HepG2 (cell line): ENCODE measurements around the gene GUCY1A1.

Experiments
- ATF2 ChIP-seq: sonication (generic); formaldehyde crosslinking; IDR thresholded peaks from 2 replicates; pipeline ENCODE4 v1.4.0; 2020; ENCODE audit warnings: missing genetic modification reagents
- CTCF ChIP-seq: sonication (generic); formaldehyde crosslinking; IDR thresholded peaks from 2 replicates; pipeline ENCODE4 v1.5.0; 2020; ENCODE audit warnings: mild to moderate bottlenecking, missing genetic modification reagents, moderate library complexity
- ESRRA ChIP-seq: sonication (generic); formaldehyde crosslinking; IDR thresholded peaks from 2 replicates; pipeline ENCODE4 v1.5.1; 2020; ENCODE audit warnings: mild to moderate bottlenecking, low read depth, missing genetic modification reagents
- ETS1 ChIP-seq: sonication (generic); formaldehyde crosslinking; IDR thresholded peaks from 2 replicates; pipeline ENCODE4 v1.4.0; 2020; ENCODE audit warnings: missing genetic modification reagents
- NFYB ChIP-seq: sonication (generic); formaldehyde crosslinking; IDR thresholded peaks from 2 replicates; pipeline ENCODE4 v1.4.0; 2020; ENCODE audit warnings: missing genetic modification reagents

GRCh38 chr4:155629183-155629825 is 37.3 kb upstream of the GUCY1A1 start:
- no peak for TF ChIP-seq ATF2 (CRISPR knock-in tag)
- no peak for TF ChIP-seq ESRRA (CRISPR knock-in tag)
- TF ChIP-seq ETS1 (CRISPR knock-in tag): no peak
- no peak for TF ChIP-seq CTCF
- no peak for TF ChIP-seq NFYB (CRISPR knock-in tag)
